22Rv1 (cell line): ENCODE data around the gene ANKDD1B.

ENCODE experiments used
- H3K27ac ChIP-seq: fragments of 450-650 bp; 2 replicates; pipeline ENCODE4 v1.5.1; 2017
- ZFX ChIP-seq: fragments of 450-650 bp; IDR thresholded peaks from 2 replicates; pipeline ENCODE4 v1.6.1; 2017; ENCODE audit warnings: antibody characterized with exemption, borderline replicate concordance
- TF ChIP-seq, protein P1 (sequence below): fragments of 450-650 bp; IDR thresholded peaks from 2 replicates; pipeline ENCODE4 v1.5.1; 2017; ENCODE audit warnings: mild to moderate bottlenecking

ANKDD1B gene

DNA sequence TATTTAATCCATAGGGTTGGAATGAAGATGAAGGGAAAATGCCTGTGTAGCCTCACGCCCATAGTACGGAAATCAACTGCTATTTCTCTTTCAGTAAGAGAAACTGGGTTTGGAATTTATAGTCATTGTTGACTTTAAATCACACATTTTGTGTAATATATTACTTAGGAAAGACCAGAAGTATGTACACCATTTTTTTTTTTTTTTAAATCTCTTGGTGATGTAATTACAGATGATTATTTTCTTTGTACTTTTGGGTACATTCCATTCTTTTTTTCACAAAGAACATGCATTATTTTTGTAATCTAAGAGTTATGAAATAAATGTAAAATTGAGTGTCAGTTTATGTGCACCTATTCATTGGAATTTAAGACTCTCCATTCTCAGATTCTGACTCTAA, 60.3 kb downstream of the ANKDD1B start:
- TF ChIP-seq, protein P1, sequence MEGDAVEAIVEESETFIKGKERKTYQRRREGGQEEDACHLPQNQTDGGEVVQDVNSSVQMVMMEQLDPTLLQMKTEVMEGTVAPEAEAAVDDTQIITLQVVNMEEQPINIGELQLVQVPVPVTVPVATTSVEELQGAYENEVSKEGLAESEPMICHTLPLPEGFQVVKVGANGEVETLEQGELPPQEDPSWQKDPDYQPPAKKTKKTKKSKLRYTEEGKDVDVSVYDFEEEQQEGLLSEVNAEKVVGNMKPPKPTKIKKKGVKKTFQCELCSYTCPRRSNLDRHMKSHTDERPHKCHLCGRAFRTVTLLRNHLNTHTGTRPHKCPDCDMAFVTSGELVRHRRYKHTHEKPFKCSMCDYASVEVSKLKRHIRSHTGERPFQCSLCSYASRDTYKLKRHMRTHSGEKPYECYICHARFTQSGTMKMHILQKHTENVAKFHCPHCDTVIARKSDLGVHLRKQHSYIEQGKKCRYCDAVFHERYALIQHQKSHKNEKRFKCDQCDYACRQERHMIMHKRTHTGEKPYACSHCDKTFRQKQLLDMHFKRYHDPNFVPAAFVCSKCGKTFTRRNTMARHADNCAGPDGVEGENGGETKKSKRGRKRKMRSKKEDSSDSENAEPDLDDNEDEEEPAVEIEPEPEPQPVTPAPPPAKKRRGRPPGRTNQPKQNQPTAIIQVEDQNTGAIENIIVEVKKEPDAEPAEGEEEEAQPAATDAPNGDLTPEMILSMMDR = no peak
- no peak for TF ChIP-seq ZFX
- no peak overlapping the region for H3K27ac ChIP-seq

DNA sequence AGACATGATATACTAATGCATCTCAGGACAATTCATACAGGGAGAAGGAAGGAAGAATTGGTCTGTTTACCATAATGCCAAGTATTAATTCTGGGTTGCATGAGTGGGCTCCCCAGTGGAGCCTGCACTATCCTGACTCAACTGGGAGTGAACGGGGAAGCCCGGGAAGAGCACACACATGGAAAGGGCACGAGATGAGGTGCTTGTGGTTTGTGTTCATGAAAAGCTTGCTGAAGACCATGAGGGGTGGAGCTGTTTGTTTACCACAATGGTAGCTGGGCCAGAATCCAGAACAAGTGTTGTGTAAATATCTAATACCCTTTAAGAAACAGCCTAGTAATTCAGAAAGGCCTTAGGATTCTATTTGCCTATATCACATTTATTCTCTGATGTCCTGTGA, 61.4 kb downstream of the ANKDD1B start:
- no peak overlapping the region for H3K27ac ChIP-seq
- TF ChIP-seq ZFX = no peak
- TF ChIP-seq, protein P1 = no peak

DNA sequence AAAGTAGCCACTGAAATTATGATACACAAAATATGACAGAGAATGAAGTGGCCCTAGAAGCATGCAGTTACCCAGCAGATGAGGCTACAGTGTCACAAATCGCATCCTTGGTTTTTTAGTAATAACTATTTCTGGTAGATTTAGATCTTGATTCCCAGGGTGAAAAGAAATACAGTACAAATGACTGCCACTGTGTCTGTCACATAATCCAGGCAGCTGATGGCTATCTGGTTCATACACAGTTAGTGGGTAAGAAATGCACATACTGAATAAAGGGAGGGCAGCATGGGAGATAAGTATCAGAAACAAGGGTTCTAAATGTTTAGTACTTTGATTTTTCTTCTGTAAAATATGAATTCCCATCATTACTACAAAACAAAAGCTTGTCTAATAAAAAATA, 64.5 kb downstream of the ANKDD1B start:
- H3K27ac ChIP-seq = no peak overlapping the region
- no peak for TF ChIP-seq ZFX
- TF ChIP-seq, protein P1 = no peak

DNA sequence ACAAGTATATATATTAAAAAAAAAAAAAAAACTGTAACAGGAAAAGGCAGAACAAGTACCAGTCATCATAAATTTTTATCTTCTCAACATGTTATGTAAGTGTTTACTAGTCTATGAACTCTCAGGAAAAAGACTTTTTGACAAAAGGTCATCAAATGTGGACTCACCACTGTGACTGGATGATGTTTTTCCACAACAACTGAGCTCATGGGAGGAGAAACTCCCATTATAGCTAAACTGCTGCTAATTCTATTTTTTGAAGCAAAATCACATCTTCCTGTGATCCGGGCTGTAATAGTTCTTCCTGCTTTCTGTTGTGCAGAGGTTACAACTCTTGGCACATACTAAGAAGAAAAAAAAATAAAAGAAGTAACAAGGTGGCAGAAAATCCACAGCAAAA, 66.4 kb downstream of the ANKDD1B start:
- TF ChIP-seq, protein P1 = no peak
- TF ChIP-seq ZFX = no peak
- H3K27ac ChIP-seq = no peak overlapping the region

DNA sequence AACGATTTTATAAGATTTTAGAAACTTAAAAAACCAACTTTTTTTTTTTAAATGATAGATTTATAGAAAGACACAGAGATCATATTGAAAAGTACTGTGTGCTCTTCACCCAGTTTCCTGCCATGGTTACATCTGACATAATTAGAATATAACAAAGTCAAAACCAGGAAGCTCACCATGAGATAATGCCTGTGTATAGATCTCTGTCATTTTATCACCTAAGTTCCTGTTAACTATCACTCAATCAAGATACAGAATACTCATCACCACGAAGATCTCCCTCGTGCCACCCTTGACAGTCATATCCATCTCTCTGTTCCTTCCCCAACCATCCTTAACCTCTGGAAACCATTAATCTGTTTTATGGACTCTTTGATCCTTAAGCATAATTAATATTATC, 66.9 kb downstream of the ANKDD1B start:
- TF ChIP-seq, protein P1 = no peak
- TF ChIP-seq ZFX = no peak
- no peak overlapping the region for H3K27ac ChIP-seq

DNA sequence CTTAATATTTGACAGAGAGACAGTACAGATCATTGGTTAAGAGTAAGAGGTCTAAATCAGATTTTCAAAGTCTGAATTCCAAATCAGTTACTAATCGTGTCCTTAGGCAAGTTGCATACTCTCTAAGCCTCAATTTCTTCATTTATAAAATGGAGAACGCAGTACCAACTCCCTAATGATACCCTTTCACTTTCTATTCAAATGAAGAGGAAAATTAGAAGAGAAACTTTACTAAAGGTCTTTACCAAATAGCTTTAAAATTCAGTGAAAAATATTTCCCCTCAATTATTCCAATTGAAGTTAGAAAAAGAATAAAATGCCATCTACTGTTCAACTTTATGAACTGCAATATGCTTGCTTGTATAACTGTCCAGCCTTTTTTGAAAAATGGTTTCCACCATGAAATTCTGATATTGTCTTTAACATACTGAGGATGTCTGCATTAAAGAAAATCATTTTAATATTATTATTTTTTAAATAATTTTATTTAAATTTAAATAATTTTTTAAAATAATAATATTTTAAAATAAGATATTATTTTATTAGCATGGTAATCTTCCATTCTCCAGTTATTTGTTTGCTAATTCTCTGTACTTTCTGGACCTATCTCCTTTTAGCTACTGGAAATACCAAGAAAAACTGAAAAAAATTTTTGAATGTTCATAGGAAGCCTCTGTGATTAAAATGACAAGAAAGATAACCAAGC, 70.0 kb downstream of the ANKDD1B start:
- TF ChIP-seq ZFX = no peak
- TF ChIP-seq, protein P1 = peak; percentile 58
- no peak overlapping the region for H3K27ac ChIP-seq

DNA sequence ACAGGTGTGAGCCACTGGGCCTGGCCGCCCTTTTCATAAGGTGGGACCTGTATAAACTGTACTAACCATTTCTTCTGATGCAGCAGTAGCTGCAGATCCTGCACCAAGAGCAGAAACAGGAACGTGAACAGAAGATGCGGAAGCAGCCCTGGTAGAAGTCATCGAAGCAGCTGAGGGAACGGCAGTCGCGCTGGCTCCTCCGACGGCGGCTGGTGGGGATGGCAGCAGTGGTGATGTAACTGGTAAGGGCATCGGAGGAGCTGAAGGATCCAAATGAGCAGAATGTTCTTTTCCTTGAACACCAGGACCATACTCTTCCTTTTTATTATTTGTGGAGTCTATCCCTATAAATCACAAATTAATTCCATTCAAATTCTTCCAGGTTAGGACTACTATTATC, 73.9 kb downstream of the ANKDD1B start:
- TF ChIP-seq, protein P1 = no peak
- TF ChIP-seq ZFX = no peak
- H3K27ac ChIP-seq = no peak overlapping the region
